T47D (cell line): ENCODE results near the gene SHISAL1.

Experiments
- DNase-seq, 2 experiments: peaks; one replicate each; pipeline versions ENCODE4 v3.0.0 to v3.0.0-alpha.2; 2011 to 2012; ENCODE audit warnings: low read depth in 1 of 2, low spot score in 1 of 2
- JUND ChIP-seq: IDR thresholded peaks from 2 replicates; pipeline ENCODE4 v1.6.1; 2012; ENCODE audit warnings: low read depth
- in situ Hi-C: cut with HindIII; loops from 2 replicates; pipeline ENCODE4 v1.10.0; 2016; ENCODE audit warnings: low sequenced_read_pairs, low pct_unique_long_range_greater_than_20kb

SHISAL1 gene

GRCh38 chr22:44225812-44226211 is 86.9 kb downstream of the SHISAL1 start:
- no peak for DNase-seq
- in situ Hi-C loops, result no loop called here
- TF ChIP-seq JUND, result no peak

- TF ChIP-seq JUND, result no peak
- in situ Hi-C loops, result no loop called here
- no peak for DNase-seq
These were observed 87.6 kb downstream of the SHISAL1 start for GRCh38 chr22:44225091-44225689.

- TF ChIP-seq JUND, result no peak
- in situ Hi-C loops, result no loop called here
- DNase-seq, result no peak
These were observed 88.6 kb downstream of the SHISAL1 start for GRCh38 chr22:44224166-44224565.

GRCh38 chr22:44221710-44222475 is 90.9 kb downstream of the SHISAL1 start:
- in situ Hi-C loops, result no loop called here
- DNase-seq, result no peak
- no peak for TF ChIP-seq JUND

- no peak for DNase-seq
- in situ Hi-C loops, result no loop called here
- no peak for TF ChIP-seq JUND
These were observed 91.7 kb downstream of the SHISAL1 start for GRCh38 chr22:44220727-44221680.

- no peak for DNase-seq
These were observed 93.5 kb downstream of the SHISAL1 start for GRCh38 chr22:44219101-44219870.

GRCh38 chr22:44218071-44218470 is 94.7 kb downstream of the SHISAL1 start:
- DNase-seq, result no peak
- TF ChIP-seq JUND, result no peak
- in situ Hi-C loops, result no loop called here

More at GRCh38 chr22:44219101-44219870, 93.5 kb downstream of the SHISAL1 start:
- in situ Hi-C loops, result no loop called here
- TF ChIP-seq JUND, result no peak

GRCh38 chr22:44217346-44217745 is 95.4 kb downstream of the SHISAL1 start:
- no peak for DNase-seq
- in situ Hi-C loops, result no loop called here
- TF ChIP-seq JUND, result no peak

GRCh38 chr22:44215287-44215686 is 97.5 kb downstream of the SHISAL1 start:
- no peak for DNase-seq
- in situ Hi-C loops, result no loop called here
- no peak for TF ChIP-seq JUND

- TF ChIP-seq JUND, result no peak
- in situ Hi-C loops, result no loop called here
- DNase-seq, result no peak
These were observed 98.0 kb downstream of the SHISAL1 start for GRCh38 chr22:44214764-44215163.

- in situ Hi-C loops, result no loop called here
- no peak for DNase-seq
These were observed 98.6 kb downstream of the SHISAL1 start for GRCh38 chr22:44214187-44214586.

GRCh38 chr22:44213489-44214043 is 99.2 kb downstream of the SHISAL1 start:
- no peak for TF ChIP-seq JUND
- no peak for DNase-seq
- in situ Hi-C loops, result no loop called here

More at GRCh38 chr22:44214187-44214586, 98.6 kb downstream of the SHISAL1 start:
- TF ChIP-seq JUND, result no peak
